Stomach smooth muscle (tissue), 2 donors: ENCODE results near the gene SLC12A8.

Experiments used
- H3K27ac ChIP-seq: one replicate; pipeline ENCODE4 v1.7.0; 2013; ENCODE audit warnings: mild to moderate bottlenecking, low read length, inconsistent platforms
- H3K27me3 ChIP-seq, 2 donors: one replicate each; pipeline ENCODE4 v1.7.0; 2013; ENCODE audit warnings: low read length in 2 of 2; ENCODE audit not compliant: insufficient read depth in 2 of 2, control insufficient read depth in 1 of 2
- H3K36me3 ChIP-seq, 2 donors: one replicate each; pipeline ENCODE4 v1.7.0; 2013; ENCODE audit warnings: low read length in 2 of 2; ENCODE audit not compliant: control insufficient read depth in 2 of 2, insufficient read depth in 2 of 2
- H3K4me1 ChIP-seq: one replicate; pipeline ENCODE4 v1.7.0; 2013; ENCODE audit warnings: low read length; ENCODE audit not compliant: control insufficient read depth, insufficient read depth
- H3K4me3 ChIP-seq, 2 donors: one replicate each; pipeline ENCODE4 v1.7.0; 2013; ENCODE audit warnings: low read length in 2 of 2
- H3K9ac ChIP-seq, 2 donors: one replicate each; pipeline ENCODE4 v1.7.0; 2013; ENCODE audit warnings: low read length in 2 of 2, mild to moderate bottlenecking in 1 of 2
- H3K9me3 ChIP-seq, 2 donors: one replicate each; pipeline ENCODE4 v1.7.0; 2013; ENCODE audit warnings: low read length in 2 of 2; ENCODE audit not compliant: control insufficient read depth in 2 of 2
- donor health status: healthy.
- donor health status: Pancreatic carcinoma.

The SLC12A8 gene

GRCh38 chr3:125144653-125145314, 67.8 kb downstream of the SLC12A8 start:
- peaks cover 42% of the 10 kb centered on the region for H3K4me1 ChIP-seq
- H3K27me3 ChIP-seq: no peaks in the 10 kb centered on the region
- H3K9ac ChIP-seq: no peak overlapping the region
- H3K4me3 ChIP-seq: no peak overlapping the region
- H3K9me3 ChIP-seq: no peaks in the 10 kb centered on the region
- H3K27ac ChIP-seq: no peak overlapping the region
- H3K36me3 ChIP-seq: no peaks in the 10 kb centered on the region

GRCh38 chr3:125143982-125144652, 68.4 kb downstream of the SLC12A8 start:
- no peak overlapping the region for H3K27ac ChIP-seq
- H3K27me3 ChIP-seq: no peaks in the 10 kb centered on the region
- H3K4me3 ChIP-seq: no peak overlapping the region
- peaks cover 41% of the 10 kb centered on the region for H3K4me1 ChIP-seq
- no peaks in the 10 kb centered on the region for H3K36me3 ChIP-seq
- no peaks in the 10 kb centered on the region for H3K9me3 ChIP-seq
- no peak overlapping the region for H3K9ac ChIP-seq

GRCh38 chr3:125143538-125143937, 69.0 kb downstream of the SLC12A8 start:
- Histone ChIP-seq H3K27ac (no peak overlapping the region), H3K27me3 (no peaks in the 10 kb centered on the region), H3K9me3 (no peaks in the 10 kb centered on the region), H3K9ac (no peak overlapping the region), H3K4me3 (no peak overlapping the region), H3K4me1 (peaks cover 36% of the 10 kb centered on the region), H3K36me3 (no peaks in the 10 kb centered on the region)

GRCh38 chr3:125142940-125143339, 69.6 kb downstream of the SLC12A8 start:
- no peaks in the 10 kb centered on the region for H3K9me3 ChIP-seq
- H3K4me3 ChIP-seq: no peak overlapping the region
- no peaks in the 10 kb centered on the region for H3K27me3 ChIP-seq
- no peak overlapping the region for H3K9ac ChIP-seq
- H3K36me3 ChIP-seq: no peaks in the 10 kb centered on the region
- H3K27ac ChIP-seq: no peak overlapping the region
- H3K4me1 ChIP-seq: peaks cover 30% of the 10 kb centered on the region

- Histone ChIP-seq H3K36me3 (no peaks in the 10 kb centered on the region), H3K27ac (peak overlapping the region; percentile 41), H3K9me3 (no peaks in the 10 kb centered on the region), H3K4me1 (peaks cover 29% of the 10 kb centered on the region), H3K27me3 (no peaks in the 10 kb centered on the region), H3K9ac (peak overlapping the region in 1 of 2 donors; percentile 19), H3K4me3 (peak overlapping the region; percentile 58 to 69)
Measured at GRCh38 chr3:125142420-125142778, 70.1 kb downstream of the SLC12A8 start.

- H3K9me3 ChIP-seq: no peaks in the 10 kb centered on the region
- H3K27ac ChIP-seq: peak overlapping the region; percentile 41
- H3K4me1 ChIP-seq: peaks cover 29% of the 10 kb centered on the region
- H3K9ac ChIP-seq: peak overlapping the region; percentile 19 to 36
- H3K36me3 ChIP-seq: no peaks in the 10 kb centered on the region
- no peaks in the 10 kb centered on the region for H3K27me3 ChIP-seq
- peak overlapping the region; percentile 58 to 69 for H3K4me3 ChIP-seq
Measured at GRCh38 chr3:125141596-125142419, 70.7 kb downstream of the SLC12A8 start.

- Histone ChIP-seq H3K27me3 (no peaks in the 10 kb centered on the region), H3K4me3 (peak overlapping the region in 1 of 2 donors; percentile 69), H3K4me1 (peaks cover 30% of the 10 kb centered on the region), H3K9ac (peak overlapping the region in 1 of 2 donors; percentile 29), H3K9me3 (no peaks in the 10 kb centered on the region), H3K36me3 (no peaks in the 10 kb centered on the region), H3K27ac (no peak overlapping the region)
Measured at GRCh38 chr3:125140818-125141595, 71.5 kb downstream of the SLC12A8 start.

GRCh38 chr3:125140011-125140817, 72.3 kb downstream of the SLC12A8 start:
- Histone ChIP-seq H3K9ac (no peak overlapping the region), H3K4me1 (peaks cover 30% of the 10 kb centered on the region), H3K4me3 (no peak overlapping the region), H3K9me3 (no peaks in the 10 kb centered on the region), H3K27me3 (no peaks in the 10 kb centered on the region), H3K36me3 (no peaks in the 10 kb centered on the region), H3K27ac (no peak overlapping the region)

GRCh38 chr3:125139386-125139785, 73.2 kb downstream of the SLC12A8 start:
- peaks cover 27% of the 10 kb centered on the region for H3K4me1 ChIP-seq
- no peak overlapping the region for H3K9ac ChIP-seq
- H3K36me3 ChIP-seq: no peaks in the 10 kb centered on the region
- no peak overlapping the region for H3K4me3 ChIP-seq
- no peak overlapping the region for H3K27ac ChIP-seq
- no peaks in the 10 kb centered on the region for H3K27me3 ChIP-seq
- H3K9me3 ChIP-seq: no peaks in the 10 kb centered on the region
